ENCODE results near the gene ZSWIM8. TPM values are rescaled to one million over a fixed set of nuclear protein-coding genes. Genes with fewer than 3 reads are reported as not detected.

The ZSWIM8 gene
- polyA plus RNA-seq, 1 donor: 146 TPM

DNA sequence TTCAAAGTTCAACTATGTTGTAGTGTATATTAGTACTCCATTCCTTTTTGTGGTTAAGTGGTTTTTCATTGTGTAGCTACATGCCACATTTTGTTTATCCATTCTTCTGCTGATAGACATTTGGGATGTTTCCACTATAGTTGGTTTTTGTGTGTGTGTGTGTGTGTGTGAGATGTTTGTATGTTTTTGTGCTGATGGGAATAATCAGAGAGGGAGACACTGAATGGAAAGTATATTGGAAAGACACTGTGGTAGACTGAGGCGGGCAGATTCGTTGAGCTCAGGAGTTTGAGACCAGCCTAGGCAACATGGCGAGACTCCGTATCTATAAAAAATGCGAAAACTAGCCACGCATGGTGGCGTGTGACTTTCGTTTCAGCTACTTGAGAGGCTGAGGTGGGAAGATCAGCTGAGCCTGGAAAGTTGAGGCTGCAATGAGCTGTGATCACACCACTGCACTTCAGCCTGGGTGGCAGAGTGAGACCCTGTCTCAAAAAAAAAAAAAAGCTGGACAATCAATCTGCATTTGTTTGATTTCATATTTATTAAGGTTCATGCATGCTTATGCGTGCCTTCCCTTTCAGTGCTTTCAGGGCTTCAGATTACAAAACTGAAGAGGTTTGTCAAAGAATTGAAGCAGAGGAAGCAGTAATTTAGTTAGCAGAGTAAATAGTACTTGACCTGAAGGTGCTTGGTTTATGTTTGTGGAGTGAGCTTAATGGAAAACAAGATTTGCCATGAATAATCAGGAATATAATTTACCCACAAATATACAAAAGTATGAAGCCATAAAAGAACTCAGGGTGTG is 26.5 kb upstream of the ZSWIM8 start:
- Histone ChIP-seq H3K27ac (ENCODE audit: low read length) (no peak overlapping the region), H3K36me3 (ENCODE audit: control insufficient read depth, insufficient read depth, low read length) (peaks cover 66% of the 10 kb centered on the region), H3K4me3 (ENCODE audit: low read length) (no peak overlapping the region), H3K27me3 (ENCODE audit: control insufficient read depth, insufficient read depth, low read length) (no peaks in the 10 kb centered on the region), H3K9me3 (ENCODE audit: control insufficient read depth, low read depth, low read length) (no peaks in the 10 kb centered on the region), H3K4me1 (ENCODE audit: control insufficient read depth, insufficient read depth, low read length) (peaks cover 4% of the 10 kb centered on the region)
- DNase-seq: no peak
- WGBS (ENCODE audit: insufficient coverage, low lambda C conversion rate): no CpG with 5 or more reads among the region's 9 CpGs

DNA sequence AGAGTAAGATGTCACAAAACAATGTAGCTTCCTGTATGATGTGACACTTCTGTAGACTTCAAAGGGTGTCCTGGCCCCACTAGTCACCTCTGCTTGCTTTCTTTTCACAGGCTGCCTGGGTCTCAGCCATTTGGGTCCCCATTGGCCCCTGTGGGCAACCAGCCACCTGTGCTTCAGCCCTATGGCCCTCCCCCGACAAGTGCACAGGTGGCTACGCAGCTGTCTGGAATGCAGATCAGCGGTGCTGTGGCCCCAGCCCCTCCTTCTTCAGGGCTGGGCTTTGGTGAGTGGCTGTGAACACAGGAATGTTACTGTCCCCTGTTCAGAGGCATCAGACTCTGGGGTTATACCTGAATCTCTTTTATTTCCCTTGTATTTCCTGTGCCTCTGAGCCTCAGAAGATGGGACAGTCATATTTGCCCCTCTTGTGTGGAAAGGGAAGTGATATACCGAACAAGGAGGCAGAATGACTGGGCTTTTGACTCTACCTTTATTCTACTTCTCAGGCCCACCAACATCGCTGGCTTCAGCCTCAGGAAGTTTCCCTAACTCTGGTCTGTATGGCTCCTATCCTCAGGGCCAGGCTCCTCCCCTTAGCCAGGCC is 25.8 kb upstream of the ZSWIM8 start:
- Histone ChIP-seq H3K36me3 (ENCODE audit: control insufficient read depth, insufficient read depth, low read length) (peaks cover 66% of the 10 kb centered on the region), H3K4me3 (ENCODE audit: low read length) (no peak overlapping the region), H3K27me3 (ENCODE audit: control insufficient read depth, insufficient read depth, low read length) (no peaks in the 10 kb centered on the region), H3K9me3 (ENCODE audit: control insufficient read depth, low read depth, low read length) (no peaks in the 10 kb centered on the region), H3K27ac (ENCODE audit: low read length) (no peak overlapping the region), H3K4me1 (ENCODE audit: control insufficient read depth, insufficient read depth, low read length) (peaks cover 4% of the 10 kb centered on the region)
- DNase-seq: no peak
- WGBS (ENCODE audit: insufficient coverage, low lambda C conversion rate): no CpG with 5 or more reads among the region's 5 CpGs

DNA sequence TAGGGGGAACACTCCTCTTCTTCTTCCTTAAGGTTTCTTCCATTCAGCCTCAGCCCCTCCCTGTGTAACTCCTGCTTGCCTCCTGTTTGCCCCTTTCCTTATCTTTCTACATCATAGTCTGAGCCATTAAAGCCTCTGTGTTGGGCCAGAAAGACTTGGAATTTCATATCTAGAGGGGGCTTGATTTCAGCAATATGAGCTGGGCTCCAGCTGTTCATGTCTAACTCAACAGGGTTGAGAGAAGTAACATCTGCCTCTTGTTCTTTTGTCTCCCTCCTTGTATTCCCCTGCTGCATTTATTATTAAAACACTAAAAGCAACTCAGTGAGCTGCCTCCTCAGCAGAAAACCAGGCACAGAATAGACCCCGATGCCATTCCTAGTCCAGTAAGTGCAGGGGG is 23.6 kb upstream of the ZSWIM8 start:
- Histone ChIP-seq H3K36me3 (ENCODE audit: control insufficient read depth, insufficient read depth, low read length) (peaks cover 82% of the 10 kb centered on the region), H3K4me3 (ENCODE audit: low read length) (no peak overlapping the region), H3K9me3 (ENCODE audit: control insufficient read depth, low read depth, low read length) (no peaks in the 10 kb centered on the region), H3K4me1 (ENCODE audit: control insufficient read depth, insufficient read depth, low read length) (peaks cover 4% of the 10 kb centered on the region), H3K27ac (ENCODE audit: low read length) (no peak overlapping the region), H3K27me3 (ENCODE audit: control insufficient read depth, insufficient read depth, low read length) (no peaks in the 10 kb centered on the region)
- WGBS (ENCODE audit: insufficient coverage, low lambda C conversion rate): no CpG with 5 or more reads among the region's 1 CpG
- DNase-seq: no peak

DNA sequence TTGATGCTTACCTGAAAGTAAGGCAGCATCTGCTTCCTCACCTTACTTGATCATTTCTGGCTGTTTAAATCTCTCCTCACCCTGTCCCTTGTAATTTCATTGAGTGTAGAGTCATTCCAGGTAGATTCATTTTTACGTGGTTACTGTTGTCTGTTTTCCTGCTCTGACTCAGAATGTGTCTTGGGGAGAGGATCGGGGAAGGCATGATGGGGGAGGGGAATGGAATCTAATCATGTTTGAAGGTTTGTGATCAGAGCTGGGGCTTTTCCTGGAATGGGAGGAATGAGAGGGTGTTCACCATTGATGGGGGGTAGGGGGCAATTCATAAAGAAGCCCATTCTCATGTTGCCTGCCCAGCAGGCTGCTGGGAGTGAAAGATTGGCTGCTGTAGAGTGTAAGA is 22.5 kb upstream of the ZSWIM8 start:
- no peaks in the 10 kb centered on the region for H3K9me3 ChIP-seq (ENCODE audit: control insufficient read depth, low read depth, low read length)
- peaks cover 4% of the 10 kb centered on the region for H3K4me1 ChIP-seq (ENCODE audit: control insufficient read depth, insufficient read depth, low read length)
- H3K27ac ChIP-seq (ENCODE audit: low read length): no peak overlapping the region
- peaks cover 87% of the 10 kb centered on the region for H3K36me3 ChIP-seq (ENCODE audit: control insufficient read depth, insufficient read depth, low read length)
- no peak for DNase-seq
- no peaks in the 10 kb centered on the region for H3K27me3 ChIP-seq (ENCODE audit: control insufficient read depth, insufficient read depth, low read length)
- no peak overlapping the region for H3K4me3 ChIP-seq (ENCODE audit: low read length)
- WGBS (ENCODE audit: insufficient coverage, low lambda C conversion rate): 82% methylated on average over 2 of the region's 2 CpGs

DNA sequence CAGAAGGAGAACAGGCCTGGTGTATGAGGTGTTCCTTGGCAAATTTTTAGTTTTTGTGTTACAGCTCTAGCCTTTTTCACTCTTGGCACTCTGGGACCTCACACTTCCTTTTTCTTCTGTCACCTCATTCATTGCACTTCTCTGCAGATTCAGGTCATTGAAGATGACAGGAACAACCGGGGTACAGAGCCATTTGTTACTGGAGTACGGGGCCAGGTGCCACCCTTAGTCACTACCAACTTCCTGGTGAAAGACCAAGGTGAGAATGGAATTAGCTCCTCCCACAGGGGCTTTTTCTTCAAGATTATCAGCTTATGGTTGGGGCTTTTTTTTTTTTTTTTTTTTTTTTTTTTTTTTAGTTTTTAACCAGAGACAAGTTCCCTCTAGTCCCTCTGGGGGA is 22.1 kb upstream of the ZSWIM8 start:
- WGBS (ENCODE audit: insufficient coverage, low lambda C conversion rate): no CpG with 5 or more reads among the region's 2 CpGs
- DNase-seq: no peak
- Histone ChIP-seq H3K36me3 (ENCODE audit: control insufficient read depth, insufficient read depth, low read length) (peaks cover 91% of the 10 kb centered on the region), H3K4me1 (ENCODE audit: control insufficient read depth, insufficient read depth, low read length) (peaks cover 4% of the 10 kb centered on the region), H3K27ac (ENCODE audit: low read length) (no peak overlapping the region), H3K27me3 (ENCODE audit: control insufficient read depth, insufficient read depth, low read length) (no peaks in the 10 kb centered on the region), H3K4me3 (ENCODE audit: low read length) (no peak overlapping the region), H3K9me3 (ENCODE audit: control insufficient read depth, low read depth, low read length) (no peaks in the 10 kb centered on the region)

DNA sequence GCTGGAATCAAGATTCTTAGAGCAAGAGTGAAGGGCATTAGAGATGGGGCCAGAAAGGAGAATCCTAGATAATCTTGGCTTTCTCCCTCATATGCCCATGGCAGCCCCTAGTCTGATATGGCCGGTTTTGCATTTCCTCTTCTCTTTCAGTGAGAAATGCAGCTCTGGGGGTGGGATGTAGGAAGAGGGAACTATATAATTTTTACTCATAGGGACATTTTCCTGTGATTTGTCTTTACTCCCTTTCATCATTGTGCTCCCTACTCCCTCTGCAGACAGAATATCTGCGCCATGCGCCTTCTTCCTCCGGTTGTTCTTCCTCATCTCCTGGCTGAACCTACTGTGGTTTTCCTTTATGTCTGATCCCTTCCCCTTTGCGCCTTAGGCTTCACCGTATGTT is 20.3 kb upstream of the ZSWIM8 start:
- H3K9me3 ChIP-seq (ENCODE audit: control insufficient read depth, low read depth, low read length): no peaks in the 10 kb centered on the region
- 100% methylated on average over 2 of the region's 6 CpGs for WGBS (ENCODE audit: insufficient coverage, low lambda C conversion rate)
- DNase-seq: no peak
- H3K36me3 ChIP-seq (ENCODE audit: control insufficient read depth, insufficient read depth, low read length): peaks cover 96% of the 10 kb centered on the region
- H3K4me3 ChIP-seq (ENCODE audit: low read length): no peak overlapping the region
- H3K4me1 ChIP-seq (ENCODE audit: control insufficient read depth, insufficient read depth, low read length): peaks cover 4% of the 10 kb centered on the region
- H3K27me3 ChIP-seq (ENCODE audit: control insufficient read depth, insufficient read depth, low read length): no peaks in the 10 kb centered on the region
- H3K27ac ChIP-seq (ENCODE audit: low read length): no peak overlapping the region

DNA sequence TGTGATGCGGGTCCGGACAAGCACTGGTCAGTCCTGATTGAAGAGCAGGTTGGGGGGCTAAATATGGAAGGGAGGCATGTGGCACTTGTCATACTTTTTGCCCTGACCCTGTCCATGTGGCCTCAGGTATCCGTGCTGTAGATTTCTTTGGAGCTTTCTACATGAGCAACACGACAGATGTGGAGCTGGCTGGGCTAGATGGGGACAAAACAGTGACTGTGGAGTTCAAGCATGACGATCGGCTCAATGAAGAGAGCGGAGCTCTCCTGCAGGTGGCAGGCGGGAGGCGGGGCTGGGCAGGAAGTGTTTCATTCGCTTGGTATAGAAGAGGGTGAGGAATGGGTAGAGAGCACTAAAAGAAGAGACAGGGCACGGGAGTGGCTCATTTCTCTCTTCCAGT is 16.5 kb upstream of the ZSWIM8 start:
- Histone ChIP-seq H3K27me3 (ENCODE audit: control insufficient read depth, insufficient read depth, low read length) (no peaks in the 10 kb centered on the region), H3K36me3 (ENCODE audit: control insufficient read depth, insufficient read depth, low read length) (peaks cover 74% of the 10 kb centered on the region), H3K9me3 (ENCODE audit: control insufficient read depth, low read depth, low read length) (no peaks in the 10 kb centered on the region), H3K27ac (ENCODE audit: low read length) (no peak overlapping the region), H3K4me3 (ENCODE audit: low read length) (no peak overlapping the region), H3K4me1 (ENCODE audit: control insufficient read depth, insufficient read depth, low read length) (peaks cover 8% of the 10 kb centered on the region)
- WGBS (ENCODE audit: insufficient coverage, low lambda C conversion rate): no CpG with 5 or more reads among the region's 11 CpGs
- DNase-seq: no peak

DNA sequence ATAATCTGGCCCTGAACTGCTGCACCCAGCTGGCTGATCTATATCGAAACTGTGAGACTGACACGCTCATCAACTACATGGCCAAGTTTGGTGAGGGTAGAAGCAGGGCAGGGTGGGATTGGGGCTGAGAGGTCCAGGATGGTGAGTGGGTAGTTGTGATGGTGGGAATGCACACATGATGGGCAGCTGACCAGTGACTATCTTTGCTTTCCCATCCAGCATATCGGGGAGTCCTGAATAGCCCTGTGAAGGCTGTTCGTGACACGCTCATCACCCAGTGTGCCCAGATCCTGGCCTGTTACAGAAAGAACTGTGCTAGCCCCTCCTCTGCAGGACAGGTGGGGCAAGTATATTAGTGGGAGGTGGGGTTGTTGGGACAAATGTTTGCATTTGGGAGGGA is 16.0 kb upstream of the ZSWIM8 start:
- no peak overlapping the region for H3K4me3 ChIP-seq (ENCODE audit: low read length)
- no peak for DNase-seq
- H3K4me1 ChIP-seq (ENCODE audit: control insufficient read depth, insufficient read depth, low read length): peaks cover 12% of the 10 kb centered on the region
- WGBS (ENCODE audit: insufficient coverage, low lambda C conversion rate): no CpG with 5 or more reads among the region's 5 CpGs
- H3K9me3 ChIP-seq (ENCODE audit: control insufficient read depth, low read depth, low read length): no peaks in the 10 kb centered on the region
- no peaks in the 10 kb centered on the region for H3K27me3 ChIP-seq (ENCODE audit: control insufficient read depth, insufficient read depth, low read length)
- H3K27ac ChIP-seq (ENCODE audit: low read length): no peak overlapping the region
- H3K36me3 ChIP-seq (ENCODE audit: control insufficient read depth, insufficient read depth, low read length): peaks cover 71% of the 10 kb centered on the region

DNA sequence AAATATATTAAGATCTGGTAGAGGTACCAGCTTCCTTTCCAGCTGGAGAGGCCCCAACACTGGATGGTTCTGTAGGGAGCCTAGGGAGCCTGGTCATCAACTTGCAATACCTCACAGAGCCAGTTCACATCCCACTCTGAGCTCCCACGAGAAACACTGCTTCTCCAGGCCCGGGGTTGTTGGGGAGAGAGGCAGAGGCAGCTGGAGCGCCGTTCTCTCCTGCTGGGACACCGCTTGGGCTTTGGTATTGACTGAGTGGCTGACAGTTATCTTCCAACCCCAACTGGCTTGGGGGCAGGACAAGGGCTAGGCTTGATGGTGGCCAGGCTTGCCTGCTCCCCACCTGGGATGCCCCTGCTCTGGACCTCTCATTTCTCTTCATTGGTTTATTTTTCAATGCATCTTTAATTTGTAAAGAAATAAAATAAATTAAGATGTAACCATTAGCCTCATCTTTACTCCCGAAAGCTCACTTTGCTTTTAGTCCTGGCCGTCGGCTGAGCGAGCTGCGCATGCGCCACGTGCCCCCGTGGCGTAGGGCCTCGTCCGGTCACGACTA is 13.6 kb upstream of the ZSWIM8 start:
- Histone ChIP-seq H3K4me1 (ENCODE audit: control insufficient read depth, insufficient read depth, low read length) (peaks cover 20% of the 10 kb centered on the region), H3K27ac (ENCODE audit: low read length) (peak overlapping the region; percentile 95), H3K27me3 (ENCODE audit: control insufficient read depth, insufficient read depth, low read length) (no peaks in the 10 kb centered on the region), H3K9me3 (ENCODE audit: control insufficient read depth, low read depth, low read length) (no peaks in the 10 kb centered on the region), H3K4me3 (ENCODE audit: low read length) (peak overlapping the region; percentile 88), H3K36me3 (ENCODE audit: control insufficient read depth, insufficient read depth, low read length) (peaks cover 64% of the 10 kb centered on the region)
- no CpG with 5 or more reads among the region's 17 CpGs for WGBS (ENCODE audit: insufficient coverage, low lambda C conversion rate)
- peak in 1 of 2 donors; percentile 77 for DNase-seq

DNA sequence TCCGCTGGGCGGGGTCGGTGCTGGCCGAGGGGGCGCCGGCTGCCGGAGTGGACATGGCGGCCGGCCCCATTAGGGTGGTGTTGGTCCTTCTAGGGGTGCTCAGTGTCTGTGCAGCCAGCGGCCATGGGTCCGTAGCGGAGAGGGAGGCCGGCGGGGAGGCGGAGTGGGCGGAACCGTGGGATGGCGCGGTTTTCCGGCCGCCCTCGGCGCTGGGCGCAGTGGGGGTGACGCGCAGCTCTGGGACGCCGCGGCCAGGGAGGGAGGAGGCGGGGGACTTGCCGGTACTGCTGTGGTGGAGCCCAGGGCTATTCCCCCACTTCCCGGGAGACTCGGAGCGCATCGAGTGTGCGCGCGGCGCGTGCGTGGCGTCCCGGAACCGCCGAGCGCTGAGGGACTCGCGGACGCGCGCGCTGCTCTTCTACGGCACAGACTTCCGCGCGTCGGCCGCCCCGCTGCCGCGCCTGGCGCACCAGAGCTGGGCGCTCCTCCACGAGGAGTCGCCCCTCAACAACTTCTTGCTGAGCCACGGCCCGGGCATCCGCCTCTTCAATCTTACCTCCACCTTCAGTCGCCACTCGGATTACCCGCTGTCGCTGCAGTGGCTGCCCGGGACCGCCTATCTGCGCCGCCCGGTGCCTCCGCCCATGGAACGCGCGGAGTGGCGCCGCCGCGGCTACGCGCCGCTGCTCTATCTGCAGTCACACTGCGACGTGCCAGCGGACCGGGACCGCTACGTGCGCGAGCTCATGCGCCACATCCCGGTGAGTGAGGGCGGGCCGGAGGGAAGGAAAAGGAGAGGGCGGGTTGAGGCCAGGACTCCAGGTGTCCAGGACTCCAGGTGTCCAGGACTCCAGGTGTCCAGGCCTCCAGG is 12.9 kb upstream of the ZSWIM8 start:
- H3K27me3 ChIP-seq (ENCODE audit: control insufficient read depth, insufficient read depth, low read length): no peaks in the 10 kb centered on the region
- H3K9me3 ChIP-seq (ENCODE audit: control insufficient read depth, low read depth, low read length): no peaks in the 10 kb centered on the region
- H3K4me1 ChIP-seq (ENCODE audit: control insufficient read depth, insufficient read depth, low read length): peaks cover 20% of the 10 kb centered on the region
- H3K4me3 ChIP-seq (ENCODE audit: low read length): peak overlapping the region; percentile 88
- WGBS (ENCODE audit: insufficient coverage, low lambda C conversion rate): no CpG with 5 or more reads among the region's 101 CpGs
- peak overlapping the region; percentile 95 for H3K27ac ChIP-seq (ENCODE audit: low read length)
- peak; percentile 88 to 90 for DNase-seq
- H3K36me3 ChIP-seq (ENCODE audit: control insufficient read depth, insufficient read depth, low read length): peaks cover 59% of the 10 kb centered on the region
